Measurements from ENCODE around the gene NDEL1.

The NDEL1 gene

GRCh38 chr17:8451933-8452614 lies 16.4 kb downstream of the NDEL1 start:
- Histone ChIP-seq H3K27me3 (ENCODE audit: control insufficient read depth in 2 of 2, insufficient read depth in 2 of 2, low read length in 2 of 2) (no peaks in the 10 kb centered on the region), H3K4me3 (ENCODE audit: low read length in 2 of 2) (no peak overlapping the region), H3K36me3 (ENCODE audit: control insufficient read depth in 2 of 2, insufficient read depth in 2 of 2, low read length in 2 of 2) (peaks cover 56 to 68% of the 10 kb centered on the region in 2 donors), H3K27ac (ENCODE audit: low read depth in 2 of 2, low read length in 2 of 2) (no peak overlapping the region), H3K4me1 (ENCODE audit: control insufficient read depth in 2 of 2, insufficient read depth in 2 of 2, low read length in 2 of 2) (no peaks in the 10 kb centered on the region), H3K9me3 (ENCODE audit: control insufficient read depth in 2 of 2, low read length in 2 of 2) (no peaks in the 10 kb centered on the region), H3K9ac (ENCODE audit: low read depth in 1 of 2, low read length in 2 of 2) (no peak overlapping the region)

DNA sequence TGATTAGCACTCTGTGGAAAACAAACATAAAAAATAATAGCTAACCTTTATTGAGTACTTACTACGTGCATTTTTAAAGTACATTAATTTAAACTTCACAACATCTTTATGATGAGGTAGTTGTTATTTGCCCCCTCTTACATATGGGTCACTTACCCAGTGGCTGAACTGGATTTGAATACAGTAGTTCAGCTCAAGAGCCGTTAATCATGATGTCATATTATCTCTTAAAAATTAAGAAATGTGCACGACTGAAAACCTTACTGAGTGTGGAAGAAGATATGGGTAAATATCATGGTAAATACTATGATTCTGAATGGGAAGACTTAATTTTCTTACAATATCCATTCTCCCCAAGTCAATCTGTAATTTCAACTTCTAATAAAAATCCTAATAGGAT lies 17.6 kb downstream of the NDEL1 start:
- H3K9me3 ChIP-seq (ENCODE audit: control insufficient read depth in 2 of 2, low read length in 2 of 2), result no peaks in the 10 kb centered on the region
- H3K27ac ChIP-seq (ENCODE audit: low read depth in 2 of 2, low read length in 2 of 2), result no peak overlapping the region
- H3K4me3 ChIP-seq (ENCODE audit: low read length in 2 of 2), result no peak overlapping the region
- H3K4me1 ChIP-seq (ENCODE audit: control insufficient read depth in 2 of 2, insufficient read depth in 2 of 2, low read length in 2 of 2), result no peaks in the 10 kb centered on the region
- no peaks in the 10 kb centered on the region for H3K27me3 ChIP-seq (ENCODE audit: control insufficient read depth in 2 of 2, insufficient read depth in 2 of 2, low read length in 2 of 2)
- peaks cover 65 to 68% of the 10 kb centered on the region in 2 donors for H3K36me3 ChIP-seq (ENCODE audit: control insufficient read depth in 2 of 2, insufficient read depth in 2 of 2, low read length in 2 of 2)
- no peak overlapping the region for H3K9ac ChIP-seq (ENCODE audit: low read depth in 1 of 2, low read length in 2 of 2)

DNA sequence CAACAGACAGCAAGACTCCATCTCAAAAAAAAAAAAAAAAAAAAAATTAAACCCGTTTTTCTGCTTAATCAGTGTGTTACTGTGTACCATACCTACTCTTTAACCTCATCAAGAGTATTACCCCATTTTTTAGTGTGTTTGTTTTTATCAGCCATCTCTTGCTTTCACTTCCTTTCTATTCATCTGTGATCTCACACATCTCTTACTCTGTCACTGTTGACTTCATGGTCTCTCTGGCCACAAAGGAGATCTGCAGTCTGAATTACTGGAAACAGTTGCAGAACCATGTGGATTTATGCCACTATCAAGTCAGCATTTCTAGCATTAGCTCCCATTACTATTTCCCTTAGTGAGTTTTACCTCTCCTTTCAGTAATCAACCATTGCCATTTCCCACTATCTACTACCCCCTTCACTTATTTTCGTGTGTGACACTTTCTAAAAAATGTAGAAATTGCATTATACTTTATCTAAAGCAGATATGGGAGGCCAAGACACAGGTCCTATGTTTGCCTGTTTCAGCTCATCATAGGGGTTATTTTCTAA lies 20.1 kb downstream of the NDEL1 start:
- H3K4me3 ChIP-seq (ENCODE audit: low read length in 2 of 2), result no peak overlapping the region
- no peaks in the 10 kb centered on the region for H3K27me3 ChIP-seq (ENCODE audit: control insufficient read depth in 2 of 2, insufficient read depth in 2 of 2, low read length in 2 of 2)
- H3K27ac ChIP-seq (ENCODE audit: low read depth in 2 of 2, low read length in 2 of 2), result no peak overlapping the region
- H3K9ac ChIP-seq (ENCODE audit: low read depth in 1 of 2, low read length in 2 of 2), result no peak overlapping the region
- H3K4me1 ChIP-seq (ENCODE audit: control insufficient read depth in 2 of 2, insufficient read depth in 2 of 2, low read length in 2 of 2), result no peaks in the 10 kb centered on the region
- no peaks in the 10 kb centered on the region for H3K9me3 ChIP-seq (ENCODE audit: control insufficient read depth in 2 of 2, low read length in 2 of 2)
- peaks cover 72 to 73% of the 10 kb centered on the region in 2 donors for H3K36me3 ChIP-seq (ENCODE audit: control insufficient read depth in 2 of 2, insufficient read depth in 2 of 2, low read length in 2 of 2)

- Histone ChIP-seq H3K4me3 (ENCODE audit: low read length in 2 of 2) (no peak overlapping the region), H3K27me3 (ENCODE audit: control insufficient read depth in 2 of 2, insufficient read depth in 2 of 2, low read length in 2 of 2) (no peaks in the 10 kb centered on the region), H3K9ac (ENCODE audit: low read depth in 1 of 2, low read length in 2 of 2) (no peak overlapping the region), H3K27ac (ENCODE audit: low read depth in 2 of 2, low read length in 2 of 2) (no peak overlapping the region), H3K9me3 (ENCODE audit: control insufficient read depth in 2 of 2, low read length in 2 of 2) (no peaks in the 10 kb centered on the region), H3K36me3 (ENCODE audit: control insufficient read depth in 2 of 2, insufficient read depth in 2 of 2, low read length in 2 of 2) (peaks cover 73 to 75% of the 10 kb centered on the region in 2 donors), H3K4me1 (ENCODE audit: control insufficient read depth in 2 of 2, insufficient read depth in 2 of 2, low read length in 2 of 2) (no peaks in the 10 kb centered on the region)
Measured at GRCh38 chr17:8458128-8458527, 22.4 kb downstream of the NDEL1 start.

- Histone ChIP-seq H3K36me3 (ENCODE audit: control insufficient read depth in 2 of 2, insufficient read depth in 2 of 2, low read length in 2 of 2) (peaks cover 71 to 81% of the 10 kb centered on the region in 2 donors), H3K4me1 (ENCODE audit: control insufficient read depth in 2 of 2, insufficient read depth in 2 of 2, low read length in 2 of 2) (no peaks in the 10 kb centered on the region), H3K27me3 (ENCODE audit: control insufficient read depth in 2 of 2, insufficient read depth in 2 of 2, low read length in 2 of 2) (no peaks in the 10 kb centered on the region), H3K4me3 (ENCODE audit: low read length in 2 of 2) (no peak overlapping the region), H3K27ac (ENCODE audit: low read depth in 2 of 2, low read length in 2 of 2) (no peak overlapping the region), H3K9ac (ENCODE audit: low read depth in 1 of 2, low read length in 2 of 2) (no peak overlapping the region), H3K9me3 (ENCODE audit: control insufficient read depth in 2 of 2, low read length in 2 of 2) (no peaks in the 10 kb centered on the region)
Measured at GRCh38 chr17:8459107-8459506, 23.4 kb downstream of the NDEL1 start.

- H3K9ac ChIP-seq (ENCODE audit: low read depth in 1 of 2, low read length in 2 of 2), result no peak overlapping the region
- H3K4me3 ChIP-seq (ENCODE audit: low read length in 2 of 2), result no peak overlapping the region
- no peaks in the 10 kb centered on the region for H3K9me3 ChIP-seq (ENCODE audit: control insufficient read depth in 2 of 2, low read length in 2 of 2)
- H3K27me3 ChIP-seq (ENCODE audit: control insufficient read depth in 2 of 2, insufficient read depth in 2 of 2, low read length in 2 of 2), result no peaks in the 10 kb centered on the region
- H3K36me3 ChIP-seq (ENCODE audit: control insufficient read depth in 2 of 2, insufficient read depth in 2 of 2, low read length in 2 of 2), result peaks cover 68 to 81% of the 10 kb centered on the region in 2 donors
- H3K27ac ChIP-seq (ENCODE audit: low read depth in 2 of 2, low read length in 2 of 2), result no peak overlapping the region
- H3K4me1 ChIP-seq (ENCODE audit: control insufficient read depth in 2 of 2, insufficient read depth in 2 of 2, low read length in 2 of 2), result no peaks in the 10 kb centered on the region
Measured at GRCh38 chr17:8459831-8460230, 24.1 kb downstream of the NDEL1 start.

GRCh38 chr17:8462564-8462963 lies 26.9 kb downstream of the NDEL1 start:
- H3K36me3 ChIP-seq (ENCODE audit: control insufficient read depth in 2 of 2, insufficient read depth in 2 of 2, low read length in 2 of 2), result peaks cover 62 to 82% of the 10 kb centered on the region in 2 donors
- H3K4me1 ChIP-seq (ENCODE audit: control insufficient read depth in 2 of 2, insufficient read depth in 2 of 2, low read length in 2 of 2), result no peaks in the 10 kb centered on the region
- no peaks in the 10 kb centered on the region for H3K27me3 ChIP-seq (ENCODE audit: control insufficient read depth in 2 of 2, insufficient read depth in 2 of 2, low read length in 2 of 2)
- H3K27ac ChIP-seq (ENCODE audit: low read depth in 2 of 2, low read length in 2 of 2), result no peak overlapping the region
- H3K4me3 ChIP-seq (ENCODE audit: low read length in 2 of 2), result no peak overlapping the region
- no peaks in the 10 kb centered on the region for H3K9me3 ChIP-seq (ENCODE audit: control insufficient read depth in 2 of 2, low read length in 2 of 2)
- no peak overlapping the region for H3K9ac ChIP-seq (ENCODE audit: low read depth in 1 of 2, low read length in 2 of 2)

GRCh38 chr17:8463099-8463498 lies 27.4 kb downstream of the NDEL1 start:
- Histone ChIP-seq H3K9me3 (ENCODE audit: control insufficient read depth in 2 of 2, low read length in 2 of 2) (no peaks in the 10 kb centered on the region), H3K4me1 (ENCODE audit: control insufficient read depth in 2 of 2, insufficient read depth in 2 of 2, low read length in 2 of 2) (no peaks in the 10 kb centered on the region), H3K4me3 (ENCODE audit: low read length in 2 of 2) (no peak overlapping the region), H3K27me3 (ENCODE audit: control insufficient read depth in 2 of 2, insufficient read depth in 2 of 2, low read length in 2 of 2) (no peaks in the 10 kb centered on the region), H3K9ac (ENCODE audit: low read depth in 1 of 2, low read length in 2 of 2) (no peak overlapping the region), H3K36me3 (ENCODE audit: control insufficient read depth in 2 of 2, insufficient read depth in 2 of 2, low read length in 2 of 2) (peaks cover 62 to 83% of the 10 kb centered on the region in 2 donors), H3K27ac (ENCODE audit: low read depth in 2 of 2, low read length in 2 of 2) (no peak overlapping the region)

- no peak overlapping the region for H3K9ac ChIP-seq (ENCODE audit: low read depth in 1 of 2, low read length in 2 of 2)
- peaks cover 54 to 75% of the 10 kb centered on the region in 2 donors for H3K36me3 ChIP-seq (ENCODE audit: control insufficient read depth in 2 of 2, insufficient read depth in 2 of 2, low read length in 2 of 2)
- no peaks in the 10 kb centered on the region for H3K27me3 ChIP-seq (ENCODE audit: control insufficient read depth in 2 of 2, insufficient read depth in 2 of 2, low read length in 2 of 2)
- no peak overlapping the region for H3K27ac ChIP-seq (ENCODE audit: low read depth in 2 of 2, low read length in 2 of 2)
- no peaks in the 10 kb centered on the region for H3K9me3 ChIP-seq (ENCODE audit: control insufficient read depth in 2 of 2, low read length in 2 of 2)
- H3K4me3 ChIP-seq (ENCODE audit: low read length in 2 of 2), result no peak overlapping the region
- H3K4me1 ChIP-seq (ENCODE audit: control insufficient read depth in 2 of 2, insufficient read depth in 2 of 2, low read length in 2 of 2), result no peaks in the 10 kb centered on the region
Measured at GRCh38 chr17:8464941-8465340, 29.3 kb downstream of the NDEL1 start.

GRCh38 chr17:8465356-8465755 lies 29.7 kb downstream of the NDEL1 start:
- H3K4me3 ChIP-seq (ENCODE audit: low read length in 2 of 2), result no peak overlapping the region
- H3K9me3 ChIP-seq (ENCODE audit: control insufficient read depth in 2 of 2, low read length in 2 of 2), result no peaks in the 10 kb centered on the region
- no peak overlapping the region for H3K27ac ChIP-seq (ENCODE audit: low read depth in 2 of 2, low read length in 2 of 2)
- no peak overlapping the region for H3K9ac ChIP-seq (ENCODE audit: low read depth in 1 of 2, low read length in 2 of 2)
- H3K4me1 ChIP-seq (ENCODE audit: control insufficient read depth in 2 of 2, insufficient read depth in 2 of 2, low read length in 2 of 2), result no peaks in the 10 kb centered on the region
- H3K27me3 ChIP-seq (ENCODE audit: control insufficient read depth in 2 of 2, insufficient read depth in 2 of 2, low read length in 2 of 2), result no peaks in the 10 kb centered on the region
- H3K36me3 ChIP-seq (ENCODE audit: control insufficient read depth in 2 of 2, insufficient read depth in 2 of 2, low read length in 2 of 2), result peaks cover 52 to 72% of the 10 kb centered on the region in 2 donors

Data from mucosa of rectum (tissue), 2 donors.